Fibroblast of lung (primary cell): ENCODE results near the gene TSHZ2. TPM values are rescaled to one million over a fixed set of nuclear protein-coding genes. Genes with fewer than 3 reads are reported as not detected.

Source experiments
- DNase-seq, 2 donors: peaks; one replicate each; pipeline versions ENCODE4 v3.0.0 to v3.0.0-alpha.2; 2010; ENCODE audit warnings: low read depth in 2 of 2
- H2AFZ ChIP-seq: 2 replicates; pipeline ENCODE4 v1.5.1; 2012; ENCODE audit warnings: low read length, control low read depth, inconsistent platforms
- H3K27ac ChIP-seq: 2 replicates; pipeline ENCODE4 v1.5.1; 2011; ENCODE audit warnings: low read length, control low read depth; ENCODE audit not compliant: insufficient read depth
- H3K27me3 ChIP-seq: 2 replicates; pipeline ENCODE4 v1.5.1; 2011; ENCODE audit warnings: mild to moderate bottlenecking, low read length; ENCODE audit not compliant: control insufficient read depth, insufficient read depth
- H3K36me3 ChIP-seq: 2 replicates; pipeline ENCODE4 v1.5.1; 2011; ENCODE audit warnings: low read length; ENCODE audit not compliant: control insufficient read depth, insufficient read depth
- H3K4me1 ChIP-seq: 2 replicates; pipeline ENCODE4 v1.5.1; 2011; ENCODE audit warnings: low read length; ENCODE audit not compliant: control insufficient read depth, insufficient read depth; ENCODE audit errors: extremely low read depth
- H3K4me2 ChIP-seq: 2 replicates; pipeline ENCODE4 v1.5.1; 2011; ENCODE audit warnings: low read length, control low read depth; ENCODE audit not compliant: insufficient read depth; ENCODE audit errors: extremely low read depth
- H3K4me3 ChIP-seq, 4 experiments: fragments of 200-600 bp in 1 of 4; sonication (generic) in 1 of 4; replicated peaks in 1 of 4; 2 replicates each; pipeline ENCODE4 v1.5.1; 2011 to 2016; ENCODE audit warnings: low read length in 4 of 4, low read depth in 3 of 4, mild to moderate bottlenecking in 3 of 4, control low read depth in 2 of 4, inconsistent platforms in 1 of 4, mixed read lengths in 1 of 4; ENCODE audit not compliant: insufficient read depth in 1 of 4; ENCODE audit errors: control extremely low read depth in 1 of 4
- H3K79me2 ChIP-seq: 2 replicates; pipeline ENCODE4 v1.5.1; 2012; ENCODE audit warnings: mild to moderate bottlenecking, low read length, inconsistent platforms; ENCODE audit not compliant: control insufficient read depth, insufficient read depth
- H3K9ac ChIP-seq: 2 replicates; pipeline ENCODE4 v1.5.1; 2011; ENCODE audit warnings: mild to moderate bottlenecking, low read length, control low read depth; ENCODE audit not compliant: insufficient read depth
- H3K9me3 ChIP-seq: 2 replicates; pipeline ENCODE4 v1.5.1; 2012; ENCODE audit warnings: low read depth, low read length; ENCODE audit not compliant: control insufficient read depth, insufficient read depth
- H4K20me1 ChIP-seq: 2 replicates; pipeline ENCODE4 v1.5.1; 2011; ENCODE audit warnings: low read length; ENCODE audit not compliant: control insufficient read depth, insufficient read depth; ENCODE audit errors: extremely low read depth
- EZH2 ChIP-seq: IDR thresholded peaks from 2 replicates; pipeline ENCODE4 v1.5.1; 2012; ENCODE audit warnings: low read length, control low read depth, mild to moderate bottlenecking; ENCODE audit errors: missing control alignments
- polyA plus RNA-seq, 2 donors: library from polyadenylated mRNA; depleted of rRNA in 1 of 2; stranded (reverse) in 1 of 2; unstranded in 1 of 2; fragments of >200 nt; gene quantifications; 2 replicates each; pipeline ENCODE4 v1.2.1, GENCODE V29; 2011 to 2012; ENCODE audit warnings: missing spikeins in 1 of 2
- total RNA-seq: library from RNA; depleted of rRNA; stranded (reverse); fragments of >200 nt; gene quantifications from 2 replicates; pipeline ENCODE4 v1.2.1, GENCODE V29; 2014
- TF ChIP-seq, protein P1 (sequence below), 2 donors: IDR thresholded peaks in 1 of 2; conservative IDR thresholded peaks in 1 of 2; 1 replicate in 1 of 2; 2 replicates in 1 of 2; pipeline ENCODE4 v1.5.1; 2011 to 2012; ENCODE audit warnings: low read length in 2 of 2, control low read depth in 1 of 2, inconsistent platforms in 1 of 2, low read depth in 1 of 2, mild to moderate bottlenecking in 1 of 2

The TSHZ2 gene
- total and polyA plus RNA-seq, 2 donors (not counting 1 experiment from before 2014, with no cell fraction given) = 0.15 to 2.6 TPM

GRCh38 chr20:53159160-53159559 lies 187.0 kb downstream of the TSHZ2 start:
- Histone ChIP-seq H3K9me3 (no peaks in the 10 kb centered on the region), H3K79me2 (no peaks in the 10 kb centered on the region), H3K27me3 (no peaks in the 10 kb centered on the region), H3K36me3 (no peaks in the 10 kb centered on the region), H4K20me1 (no peaks in the 10 kb centered on the region), H3K4me2 (no peak overlapping the region), H3K9ac (no peak overlapping the region), H2AFZ (no peak overlapping the region), H3K4me3 (no peak overlapping the region), H3K27ac (no peak overlapping the region), H3K4me1 (no peaks in the 10 kb centered on the region)
- peak in 1 of 2 donors; percentile 7 for DNase-seq
- TF ChIP-seq, protein P1, sequence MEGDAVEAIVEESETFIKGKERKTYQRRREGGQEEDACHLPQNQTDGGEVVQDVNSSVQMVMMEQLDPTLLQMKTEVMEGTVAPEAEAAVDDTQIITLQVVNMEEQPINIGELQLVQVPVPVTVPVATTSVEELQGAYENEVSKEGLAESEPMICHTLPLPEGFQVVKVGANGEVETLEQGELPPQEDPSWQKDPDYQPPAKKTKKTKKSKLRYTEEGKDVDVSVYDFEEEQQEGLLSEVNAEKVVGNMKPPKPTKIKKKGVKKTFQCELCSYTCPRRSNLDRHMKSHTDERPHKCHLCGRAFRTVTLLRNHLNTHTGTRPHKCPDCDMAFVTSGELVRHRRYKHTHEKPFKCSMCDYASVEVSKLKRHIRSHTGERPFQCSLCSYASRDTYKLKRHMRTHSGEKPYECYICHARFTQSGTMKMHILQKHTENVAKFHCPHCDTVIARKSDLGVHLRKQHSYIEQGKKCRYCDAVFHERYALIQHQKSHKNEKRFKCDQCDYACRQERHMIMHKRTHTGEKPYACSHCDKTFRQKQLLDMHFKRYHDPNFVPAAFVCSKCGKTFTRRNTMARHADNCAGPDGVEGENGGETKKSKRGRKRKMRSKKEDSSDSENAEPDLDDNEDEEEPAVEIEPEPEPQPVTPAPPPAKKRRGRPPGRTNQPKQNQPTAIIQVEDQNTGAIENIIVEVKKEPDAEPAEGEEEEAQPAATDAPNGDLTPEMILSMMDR (conservative IDR thresholded peaks at IDR 0.05 in 1 of 2, IDR thresholded peaks at IDR 0.05 in 1 of 2; ENCODE audit: low read depth in 1 of 2, low read length in 2 of 2) = no peak
- no peak for TF ChIP-seq EZH2

GRCh38 chr20:53161073-53161472 lies 188.9 kb downstream of the TSHZ2 start:
- H3K9ac ChIP-seq = no peak overlapping the region
- H3K4me3 ChIP-seq = no peak overlapping the region
- TF ChIP-seq, protein P1 (conservative IDR thresholded peaks at IDR 0.05 in 1 of 2, IDR thresholded peaks at IDR 0.05 in 1 of 2; ENCODE audit: low read depth in 1 of 2, low read length in 2 of 2) = no peak
- no peak for TF ChIP-seq EZH2
- H4K20me1 ChIP-seq = no peaks in the 10 kb centered on the region
- H2AFZ ChIP-seq = no peak overlapping the region
- no peak for DNase-seq
- H3K27me3 ChIP-seq = no peaks in the 10 kb centered on the region
- no peak overlapping the region for H3K27ac ChIP-seq
- H3K4me2 ChIP-seq = no peak overlapping the region
- H3K79me2 ChIP-seq = no peaks in the 10 kb centered on the region
- H3K4me1 ChIP-seq = no peaks in the 10 kb centered on the region
- no peaks in the 10 kb centered on the region for H3K36me3 ChIP-seq
- H3K9me3 ChIP-seq = no peaks in the 10 kb centered on the region

- H3K36me3 ChIP-seq = no peaks in the 10 kb centered on the region
- H4K20me1 ChIP-seq = no peaks in the 10 kb centered on the region
- H3K4me2 ChIP-seq = no peak overlapping the region
- no peak overlapping the region for H2AFZ ChIP-seq
- no peaks in the 10 kb centered on the region for H3K27me3 ChIP-seq
- no peak overlapping the region for H3K27ac ChIP-seq
- no peaks in the 10 kb centered on the region for H3K79me2 ChIP-seq
- H3K9me3 ChIP-seq = no peaks in the 10 kb centered on the region
- no peaks in the 10 kb centered on the region for H3K4me1 ChIP-seq
- DNase-seq = no peak
- TF ChIP-seq, protein P1 (conservative IDR thresholded peaks at IDR 0.05 in 1 of 2, IDR thresholded peaks at IDR 0.05 in 1 of 2; ENCODE audit: low read depth in 1 of 2, low read length in 2 of 2) = no peak
- no peak for TF ChIP-seq EZH2
- H3K9ac ChIP-seq = no peak overlapping the region
- no peak overlapping the region for H3K4me3 ChIP-seq
Measured at GRCh38 chr20:53161473-53161872, 189.3 kb downstream of the TSHZ2 start.
